ENCODE data around the gene WNT7B.

The WNT7B gene

GRCh38 chr22:45938913-45939312 is 38.0 kb downstream of the WNT7B start:
- H3K27ac ChIP-seq = no peak overlapping the region
- TF ChIP-seq ZFX (IDR thresholded peaks at IDR 0.05; ENCODE audit: borderline replicate concordance) = no peak
- TF ChIP-seq CTCF (IDR thresholded peaks at IDR 0.05) = no peak

- H3K27ac ChIP-seq = no peak overlapping the region
- TF ChIP-seq CTCF (IDR thresholded peaks at IDR 0.05) = no peak
These were observed 39.0 kb downstream of the WNT7B start for GRCh38 chr22:45937960-45938359.

- TF ChIP-seq CTCF (IDR thresholded peaks at IDR 0.05) (no peak), ZFX (IDR thresholded peaks at IDR 0.05; ENCODE audit: borderline replicate concordance) (no peak)
These were observed 41.4 kb downstream of the WNT7B start for GRCh38 chr22:45935573-45935972.

GRCh38 chr22:45934659-45935341 is 42.2 kb downstream of the WNT7B start:
- no peak overlapping the region; the same call in 1 of the 2 replicates for H3K27ac ChIP-seq
- no peak for TF ChIP-seq CTCF (IDR thresholded peaks at IDR 0.05)
- no peak for TF ChIP-seq ZFX (IDR thresholded peaks at IDR 0.05; ENCODE audit: borderline replicate concordance)

More at GRCh38 chr22:45935573-45935972, 41.4 kb downstream of the WNT7B start:
- no peak overlapping the region for H3K27ac ChIP-seq

- H3K27ac ChIP-seq = no peak overlapping the region
- TF ChIP-seq ZFX (IDR thresholded peaks at IDR 0.05; ENCODE audit: borderline replicate concordance) = no peak
- no peak for TF ChIP-seq CTCF (IDR thresholded peaks at IDR 0.05)
These were observed 42.8 kb downstream of the WNT7B start for GRCh38 chr22:45934168-45934564.

- no peak overlapping the region for H3K27ac ChIP-seq
- no peak for TF ChIP-seq ZFX (IDR thresholded peaks at IDR 0.05; ENCODE audit: borderline replicate concordance)
- no peak for TF ChIP-seq CTCF (IDR thresholded peaks at IDR 0.05)
These were observed 43.3 kb downstream of the WNT7B start for GRCh38 chr22:45933506-45934167.

GRCh38 chr22:45932071-45932470 is 44.9 kb downstream of the WNT7B start:
- no peak overlapping the region for H3K27ac ChIP-seq
- TF ChIP-seq CTCF (IDR thresholded peaks at IDR 0.05) (no peak), ZFX (IDR thresholded peaks at IDR 0.05; ENCODE audit: borderline replicate concordance) (no peak)
